ENCODE results near the gene LPP.
A peak's percentile ranks its signal among the peaks of the same experiment; 100 is the strongest.

LPP gene

GRCh38 chr3:188489639-188490405 is 335.9 kb downstream of the LPP start:
- peak; percentile 89 for DNase-seq

- no peak for DNase-seq
These were observed 336.5 kb downstream of the LPP start for GRCh38 chr3:188490416-188490815.

- peak; percentile 86 for DNase-seq
These were observed 337.3 kb downstream of the LPP start for GRCh38 chr3:188491276-188491687.

- no peak for DNase-seq
These were observed 342.4 kb downstream of the LPP start for GRCh38 chr3:188496390-188496789.

- DNase-seq, result peak; percentile 87
These were observed 343.1 kb downstream of the LPP start for GRCh38 chr3:188497021-188497420.

- no peak for DNase-seq
These were observed 349.7 kb downstream of the LPP start for GRCh38 chr3:188503647-188504046.

- no peak for DNase-seq
These were observed 351.2 kb downstream of the LPP start for GRCh38 chr3:188505151-188505550.

GRCh38 chr3:188505911-188506310 is 352.0 kb downstream of the LPP start:
- DNase-seq, result no peak

- no peak for DNase-seq
These were observed 352.5 kb downstream of the LPP start for GRCh38 chr3:188506446-188506845.

GRCh38 chr3:188507244-188507720 is 353.3 kb downstream of the LPP start:
- DNase-seq, result peak; percentile 97

GRCh38 chr3:188508454-188508853 is 354.5 kb downstream of the LPP start:
- DNase-seq, result no peak

- no peak for DNase-seq
These were observed 355.4 kb downstream of the LPP start for GRCh38 chr3:188509316-188509715.

GRCh38 chr3:188510366-188510765 is 356.4 kb downstream of the LPP start:
- DNase-seq, result peak; percentile 76

- no peak for DNase-seq
These were observed 359.8 kb downstream of the LPP start for GRCh38 chr3:188513662-188514328.

GRCh38 chr3:188516515-188516914 is 362.6 kb downstream of the LPP start:
- no peak for DNase-seq

GRCh38 chr3:188518416-188518815 is 364.5 kb downstream of the LPP start:
- no peak for DNase-seq

- DNase-seq, result no peak
These were observed 365.0 kb downstream of the LPP start for GRCh38 chr3:188518835-188519452.

GRCh38 chr3:188520466-188520865 is 366.5 kb downstream of the LPP start:
- DNase-seq, result peak; percentile 59

GRCh38 chr3:188522115-188522514 is 368.2 kb downstream of the LPP start:
- no peak for DNase-seq

- DNase-seq, result no peak
These were observed 369.3 kb downstream of the LPP start for GRCh38 chr3:188523291-188523690.

- peak; percentile 58 for DNase-seq
These were observed 370.1 kb downstream of the LPP start for GRCh38 chr3:188524052-188524451.

GRCh38 chr3:188526057-188526456 is 372.1 kb downstream of the LPP start:
- no peak for DNase-seq

- DNase-seq, result peak; percentile 64
These were observed 373.4 kb downstream of the LPP start for GRCh38 chr3:188527389-188527788.

- no peak for DNase-seq
These were observed 374.4 kb downstream of the LPP start for GRCh38 chr3:188528396-188528795.

Data from fibroblast of skin of back (primary cell).